Limb (tissue), 2 donors: ENCODE results near the gene KLHL8.
"Not testable (repeated sequence)": the region's sequence is repeated elsewhere in the genome, so short reads cannot be mapped to it uniquely, and the experiment has no call there.

Experiments
- DNase-seq, 2 donors: peaks; one replicate each; pipeline ENCODE4 v3.0.0-alpha.2; 2016; ENCODE audit errors: extremely low spot score in 2 of 2

KLHL8 gene

DNA sequence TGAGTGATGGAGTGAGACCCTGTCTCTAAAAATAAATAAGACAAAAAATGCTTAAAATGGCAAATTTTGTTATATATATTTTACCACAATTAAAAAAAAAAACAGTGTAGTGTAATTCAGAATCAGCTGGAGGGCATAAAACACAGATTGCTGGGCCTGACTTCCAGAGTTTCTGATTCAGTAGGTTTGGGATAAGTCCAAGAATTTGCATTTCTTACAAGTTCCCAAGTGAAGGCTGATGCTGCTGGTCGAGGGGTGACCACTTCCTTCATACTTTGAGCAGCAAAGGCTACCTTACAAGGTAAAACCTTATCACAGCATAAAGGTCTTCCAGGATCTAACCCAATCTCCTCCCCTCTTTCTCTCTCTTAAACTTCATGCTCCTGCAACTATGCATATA, 40.7 kb downstream of the KLHL8 start:
- DNase-seq = no peak

DNA sequence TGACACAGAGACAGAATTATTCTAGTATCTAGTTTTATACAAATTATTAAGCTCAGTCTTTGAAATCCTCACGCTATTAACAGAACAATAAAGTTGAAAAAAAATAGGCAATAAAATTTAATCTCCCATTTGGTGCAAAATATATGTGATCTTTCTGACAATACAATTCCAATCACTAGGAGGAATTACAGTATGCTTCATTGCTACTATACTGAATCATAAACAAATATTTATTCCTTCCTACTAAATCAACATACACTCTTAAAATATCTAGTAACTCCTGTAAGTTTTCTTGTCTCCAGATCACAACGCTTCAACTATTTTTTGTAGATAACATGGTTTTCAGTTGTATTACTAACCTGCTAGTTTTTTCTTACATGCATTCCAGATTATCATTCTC, 45.7 kb downstream of the KLHL8 start:
- DNase-seq = no peak

DNA sequence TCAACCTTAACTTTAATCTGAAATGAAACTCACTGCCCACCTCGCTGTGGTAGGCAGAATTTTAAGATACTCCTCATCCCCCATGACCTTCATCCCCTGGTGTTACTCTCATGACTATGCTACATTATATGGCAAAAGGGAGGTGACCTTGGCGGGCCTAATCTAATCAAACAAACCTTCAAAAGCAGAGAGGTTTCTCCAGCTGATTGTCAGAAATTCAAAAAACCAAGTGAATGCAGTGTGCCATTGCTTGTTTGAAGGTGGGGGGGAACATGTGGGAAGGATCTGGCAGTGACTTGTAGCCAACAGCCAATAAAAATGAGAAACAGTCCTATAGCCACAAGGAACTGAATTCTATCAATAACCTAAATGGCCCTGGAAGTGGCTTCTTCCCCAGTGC, 48.5 kb downstream of the KLHL8 start:
- DNase-seq = no peak

DNA sequence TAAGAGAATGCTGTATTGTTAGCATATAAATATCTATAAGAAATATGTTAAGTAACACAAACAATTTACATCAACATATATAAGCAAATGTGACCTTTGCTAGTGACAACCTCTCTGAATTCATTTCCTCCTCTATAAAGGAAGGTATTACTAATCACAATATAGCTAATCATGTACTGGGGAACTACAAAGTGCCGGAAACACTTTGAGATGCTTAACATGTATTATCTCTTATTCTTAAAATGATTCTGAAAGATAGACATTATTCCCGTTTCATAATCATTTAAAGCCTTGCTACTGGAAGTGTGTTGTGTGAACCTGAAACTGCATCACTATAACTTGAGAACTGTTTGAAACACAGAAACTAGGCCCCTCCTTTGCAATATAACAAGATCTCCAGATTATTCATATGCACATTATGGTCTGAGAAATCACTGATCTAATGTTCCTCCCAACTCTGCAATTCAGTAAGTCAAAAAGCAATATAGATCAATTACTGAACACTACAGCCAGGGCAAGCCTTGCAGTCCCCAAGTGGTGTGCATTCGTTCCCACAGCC, 54.0 kb downstream of the KLHL8 start:
- DNase-seq = no peak

DNA sequence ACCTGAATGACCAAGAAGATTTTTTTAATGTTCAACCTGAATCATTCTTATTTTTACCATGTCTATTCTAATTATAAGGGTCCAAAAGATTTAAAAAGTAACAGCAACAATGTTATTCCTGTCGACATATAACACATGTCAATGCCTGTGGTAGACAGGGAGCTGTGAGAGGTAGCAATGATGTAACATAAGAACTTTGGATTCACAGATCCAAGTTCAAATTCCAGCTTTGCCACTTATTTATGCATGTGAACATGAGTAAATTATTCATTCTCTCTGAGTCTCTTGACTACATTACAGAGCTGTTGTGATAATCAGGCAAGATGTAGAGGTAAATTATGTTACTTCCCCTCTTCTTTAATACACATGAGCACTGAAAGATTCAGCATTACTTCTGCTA, 54.5 kb downstream of the KLHL8 start:
- DNase-seq = no peak

DNA sequence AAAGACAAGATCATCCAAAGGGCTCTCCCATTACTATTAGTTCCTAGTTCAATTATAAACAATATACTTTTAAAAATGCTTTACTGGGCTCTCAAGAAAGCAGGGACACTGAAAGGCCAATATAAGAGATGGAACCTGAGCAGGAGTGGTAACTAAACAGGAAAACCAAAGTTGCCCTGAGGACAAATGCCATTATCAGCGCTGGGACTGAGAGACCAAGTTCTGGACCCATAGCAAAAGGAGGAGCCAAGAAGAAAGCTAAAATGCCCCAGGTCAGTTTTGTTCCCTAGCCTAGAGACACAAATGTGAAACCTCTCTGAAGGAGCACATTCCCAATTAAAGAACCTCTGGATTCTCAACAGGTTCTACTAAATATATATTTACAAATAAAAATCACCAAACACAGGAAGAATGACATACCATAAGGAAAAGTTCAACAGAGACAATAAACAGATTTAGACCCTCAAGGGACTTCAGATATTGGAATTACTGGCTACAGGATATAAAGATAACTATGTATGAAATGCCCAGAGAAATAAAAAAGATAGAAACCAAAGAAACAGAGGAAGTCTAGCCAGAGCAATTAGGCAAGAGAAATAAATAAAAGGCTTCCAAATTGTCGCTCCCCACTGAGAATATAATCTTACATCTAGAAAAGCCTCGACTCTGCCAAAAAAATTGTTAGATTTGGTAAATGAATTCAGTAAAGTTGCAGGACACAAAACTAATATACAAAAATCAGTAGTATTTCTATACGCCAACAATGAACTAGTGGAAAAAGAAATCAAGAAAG, 67.1 kb downstream of the KLHL8 start:
- no peak for DNase-seq

DNA sequence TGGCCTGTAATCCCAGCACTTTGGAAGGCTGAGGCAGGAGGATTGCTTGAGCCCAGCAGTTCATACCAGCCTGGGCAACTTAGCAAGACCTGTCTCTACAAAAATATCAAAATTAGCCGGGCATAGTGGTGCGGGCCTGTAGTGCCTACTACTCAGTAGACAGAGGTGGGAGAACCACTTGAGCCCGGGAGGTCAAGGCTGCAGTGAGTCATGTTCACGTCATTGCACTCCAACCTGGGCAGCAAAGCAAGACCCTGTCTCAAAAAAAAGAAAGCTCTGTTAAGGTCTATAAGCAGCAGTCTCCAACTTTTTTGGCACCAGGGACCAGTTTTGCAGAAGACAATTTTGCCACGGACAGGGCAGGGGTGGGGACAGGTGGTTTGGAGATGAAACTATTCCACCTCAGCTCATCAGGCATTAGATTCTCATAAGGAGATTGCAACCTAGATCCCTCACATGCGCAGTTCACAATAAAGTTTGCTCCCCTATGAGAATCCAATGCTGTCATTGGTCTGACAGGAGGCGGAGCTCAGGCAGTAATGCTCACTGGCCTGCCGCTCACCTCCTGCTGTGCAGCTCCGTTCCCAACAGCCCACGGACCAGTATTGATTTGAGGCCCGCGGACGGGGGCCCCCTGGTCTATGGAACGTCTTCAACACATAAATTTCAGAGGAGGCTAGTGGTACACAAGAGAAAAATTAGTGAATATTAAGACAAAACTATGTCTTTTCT, 67.9 kb downstream of the KLHL8 start:
- DNase-seq = peak in 1 of 2 donors; percentile 38

DNA sequence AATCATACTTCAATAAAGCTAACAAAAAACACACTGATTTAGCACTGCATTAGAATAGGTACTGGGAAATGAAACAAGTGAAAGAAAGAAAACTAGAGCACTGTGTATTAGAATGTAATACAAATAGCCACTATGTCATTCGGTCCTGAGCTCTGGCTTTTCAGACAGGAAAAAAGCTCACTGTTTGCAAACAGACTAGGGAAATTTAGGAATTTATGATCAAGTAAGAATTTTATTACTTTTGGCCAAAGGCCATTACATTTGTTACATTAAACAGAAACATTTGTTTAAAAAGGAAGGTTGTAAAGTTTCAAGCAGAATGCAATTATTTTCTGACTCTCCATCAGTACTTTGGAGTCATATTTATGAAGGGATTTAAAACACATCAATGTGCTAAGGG, 68.7 kb downstream of the KLHL8 start:
- peak in 1 of 2 donors; percentile 32 for DNase-seq

DNA sequence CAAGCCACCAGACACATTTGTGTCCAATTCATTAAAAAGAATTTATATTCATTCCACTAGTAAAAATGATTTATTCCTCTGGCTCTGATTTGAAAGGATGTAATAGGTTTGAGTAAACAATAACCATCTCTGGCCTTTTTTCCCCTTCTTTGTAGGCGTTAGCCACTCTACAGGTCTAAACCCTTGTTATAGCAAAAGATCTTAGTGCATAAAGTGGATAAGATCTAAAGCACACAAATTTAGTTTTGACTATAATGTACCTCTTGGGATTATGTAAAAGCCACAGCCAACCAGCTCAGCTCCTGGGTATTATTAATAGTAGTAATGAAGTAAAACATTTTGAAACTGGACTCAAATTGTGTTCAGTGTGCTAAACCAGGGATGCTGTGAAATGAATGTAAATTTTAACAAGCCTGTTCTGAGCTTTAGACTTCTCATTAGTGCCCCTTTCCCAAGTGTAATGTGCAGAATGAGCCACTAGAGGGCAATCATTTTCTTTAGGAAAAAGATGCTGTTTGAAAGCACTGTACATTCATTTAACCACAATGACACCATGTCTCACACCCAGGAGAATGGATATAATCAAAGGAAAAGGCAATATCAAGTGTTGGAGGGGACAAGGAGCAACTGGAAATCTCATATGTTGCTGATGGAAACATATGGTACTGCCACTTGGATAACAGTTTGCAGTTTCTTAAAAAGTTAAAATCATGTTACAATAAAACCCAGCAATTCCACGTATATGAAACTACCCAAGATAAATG, 69.7 kb downstream of the KLHL8 start:
- DNase-seq = peak; percentile 45 to 77

DNA sequence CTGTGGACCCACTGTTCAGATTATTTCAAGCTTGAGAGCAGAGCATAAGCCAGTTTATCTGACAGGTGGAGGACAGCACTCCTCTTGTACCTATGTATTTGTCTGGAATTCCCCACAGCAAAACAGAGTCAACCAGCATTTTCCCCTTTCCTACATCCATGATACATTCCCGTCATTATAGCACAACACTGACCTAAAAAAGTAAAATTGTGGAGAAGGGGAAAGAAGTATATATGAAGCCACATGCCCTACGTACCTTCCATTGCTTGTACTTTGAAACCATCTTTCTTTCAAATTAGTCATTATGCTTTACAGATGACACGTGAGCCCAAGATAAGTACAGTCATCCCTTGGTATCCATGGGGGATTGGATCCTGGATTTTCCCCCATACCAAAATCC, 73.3 kb downstream of the KLHL8 start:
- no peak for DNase-seq

DNA sequence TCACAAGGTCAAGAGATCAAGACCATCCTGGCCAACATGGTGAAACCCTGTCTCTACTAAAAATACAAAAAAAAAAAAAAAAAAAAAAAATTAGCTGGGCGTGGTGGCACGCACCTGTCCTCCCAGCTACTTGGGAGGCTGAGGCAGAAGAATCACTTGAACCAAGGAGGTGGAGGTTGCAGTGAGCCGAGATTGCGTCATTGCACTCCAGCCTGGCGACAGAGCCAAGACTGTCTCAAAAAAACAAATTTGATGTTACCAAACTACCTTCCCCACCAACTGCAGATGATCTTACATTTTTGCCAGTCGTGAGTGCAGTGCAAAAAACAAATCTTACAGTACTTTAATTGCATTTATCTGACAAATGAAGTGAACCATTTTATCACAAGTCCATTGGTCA, 74.5 kb downstream of the KLHL8 start:
- not testable (repeated sequence) for DNase-seq

DNA sequence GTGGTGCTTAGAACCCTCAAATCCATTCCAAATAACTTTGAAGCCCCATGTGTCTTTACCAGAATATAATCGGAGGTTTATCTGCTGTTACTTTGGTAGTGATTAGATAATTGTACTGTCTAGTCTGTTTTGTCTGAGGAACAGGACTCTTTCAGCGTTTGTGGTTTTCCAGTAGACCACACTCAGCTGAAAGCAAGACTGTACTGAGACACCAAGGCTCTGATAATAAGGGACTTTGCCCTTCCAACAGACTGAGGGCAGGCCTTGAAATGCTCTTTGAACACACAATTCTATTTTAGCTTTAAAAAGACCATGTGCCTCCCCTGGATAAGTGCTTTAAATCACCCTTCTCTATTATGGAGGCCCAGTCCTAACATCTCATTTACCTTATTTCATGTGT, 76.1 kb downstream of the KLHL8 start:
- DNase-seq = no peak

DNA sequence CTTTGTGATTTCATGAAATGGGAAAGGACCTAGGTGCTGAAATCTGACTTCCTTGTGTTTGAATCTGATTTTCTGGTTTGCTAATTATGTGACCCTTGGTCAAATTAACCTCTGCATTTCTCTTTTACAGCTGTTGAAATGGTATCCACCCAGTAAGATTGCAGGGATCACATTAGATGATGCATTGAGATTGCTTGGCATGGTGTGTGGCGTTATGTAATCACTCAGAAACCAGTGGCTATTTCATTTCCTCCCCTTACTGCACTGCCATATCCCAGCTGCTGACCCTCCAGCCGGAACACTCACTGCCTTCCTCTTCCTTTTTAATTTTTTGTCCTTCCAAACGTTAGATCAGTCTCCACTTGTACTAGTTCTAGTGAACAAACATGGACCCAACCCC, 79.0 kb downstream of the KLHL8 start:
- no peak for DNase-seq

DNA sequence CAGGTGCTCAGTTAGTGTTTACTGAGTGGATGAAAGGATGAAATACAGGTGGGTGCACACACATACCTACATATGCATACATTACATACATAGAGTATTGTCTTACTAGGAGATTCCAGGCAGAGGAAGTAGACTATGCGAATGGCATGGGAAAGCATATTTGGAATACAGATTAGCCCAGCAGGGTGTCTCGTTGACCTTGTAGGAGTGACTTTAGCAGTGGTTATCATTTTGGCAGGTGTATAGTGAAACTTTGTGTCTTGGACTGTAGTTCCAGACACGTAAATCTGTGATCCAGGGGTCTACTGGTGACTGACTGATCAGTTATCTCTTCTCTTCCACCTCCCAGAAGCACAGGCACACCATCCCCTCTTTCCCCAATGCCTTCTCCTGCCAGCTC, 86.3 kb downstream of the KLHL8 start:
- no peak for DNase-seq

DNA sequence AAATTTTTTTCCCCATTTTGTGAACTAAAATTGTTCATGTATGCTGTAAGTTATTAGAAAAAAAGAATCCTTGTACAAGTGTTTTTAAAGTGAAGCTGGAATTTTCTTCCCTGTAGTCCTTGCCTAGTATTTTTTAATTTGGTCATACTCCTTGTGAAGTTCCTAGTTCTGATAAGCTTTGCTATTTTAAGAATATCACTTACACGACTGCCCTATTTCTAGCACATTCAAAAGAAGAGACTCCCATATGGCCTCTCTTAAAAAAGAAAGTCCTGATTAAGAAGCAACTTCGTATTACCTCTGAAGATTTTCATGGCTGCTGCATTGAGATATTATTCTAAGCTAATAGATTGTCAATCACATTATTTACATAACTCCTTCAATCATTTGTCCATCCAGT, 87.2 kb downstream of the KLHL8 start:
- no peak for DNase-seq

DNA sequence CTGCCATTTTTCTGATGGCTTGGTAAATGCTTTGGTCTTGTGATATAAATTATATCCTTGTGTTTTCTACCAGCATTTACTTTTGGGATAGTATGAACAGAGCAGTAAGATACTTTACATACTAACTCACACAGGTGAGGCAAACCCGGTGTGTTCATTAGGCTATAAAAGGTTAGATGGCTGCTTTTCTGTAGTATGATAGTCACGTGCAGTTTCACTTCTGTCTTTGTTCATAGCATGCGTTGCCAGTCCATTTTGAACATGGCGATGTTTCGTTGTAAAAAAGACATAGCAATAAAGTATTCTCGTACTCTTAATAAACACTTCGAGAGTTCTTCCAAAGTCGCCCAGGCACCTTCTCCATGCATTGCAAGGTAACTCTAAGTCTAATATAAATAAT, 88.4 kb downstream of the KLHL8 start:
- no peak for DNase-seq

DNA sequence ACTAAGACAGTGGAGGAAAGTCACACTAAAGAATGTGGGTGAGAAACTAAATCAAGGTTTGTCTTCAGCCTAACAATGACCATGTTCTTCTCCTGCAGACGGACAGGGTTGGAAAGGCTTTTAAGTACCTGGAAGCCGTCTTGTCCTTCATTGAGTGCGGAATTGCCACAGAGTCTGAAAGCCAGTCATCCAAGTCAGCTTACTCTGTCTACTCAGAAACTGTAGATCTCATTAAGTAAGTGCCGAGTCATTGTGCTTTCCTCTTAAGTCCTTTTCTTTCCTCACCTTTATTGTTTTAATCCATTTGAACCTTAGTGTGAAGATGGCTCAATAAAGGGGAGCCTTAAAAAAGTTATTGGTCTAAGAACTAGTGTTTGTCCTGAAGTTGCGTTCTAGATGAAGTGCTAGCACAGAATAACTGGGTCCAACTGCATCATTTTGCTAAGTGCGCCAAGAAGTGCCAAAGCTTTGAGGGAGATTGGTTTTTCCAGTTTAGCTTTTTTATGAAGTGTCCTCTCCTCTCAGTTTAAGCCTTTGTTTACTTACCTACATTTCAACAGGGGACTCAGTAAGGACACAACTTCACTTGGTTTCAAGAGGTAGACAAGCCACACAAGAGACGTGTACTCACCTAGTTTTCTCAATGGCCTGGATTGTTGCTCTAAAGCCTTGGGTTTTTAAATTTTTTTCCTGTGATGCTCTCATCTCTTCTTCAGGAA, 89.3 kb downstream of the KLHL8 start:
- no peak for DNase-seq

DNA sequence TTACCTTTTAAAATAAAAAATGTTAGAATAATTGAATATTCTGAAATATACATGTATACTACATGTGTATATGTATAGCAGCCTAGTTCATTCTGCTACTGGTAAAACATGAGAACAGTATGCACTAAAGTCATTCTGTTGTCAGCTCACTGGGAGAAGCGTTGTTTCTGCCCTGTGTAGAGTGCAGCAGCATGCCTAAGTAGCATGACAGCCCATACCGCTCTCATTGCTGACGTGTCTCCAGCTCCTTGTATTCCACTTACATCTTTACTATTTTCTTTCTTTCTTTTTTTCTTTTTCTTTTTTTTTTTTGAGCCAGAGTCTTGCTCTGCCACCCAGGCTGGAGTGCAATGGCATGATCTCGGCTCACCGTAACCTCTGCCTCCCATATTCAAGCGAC, 90.7 kb downstream of the KLHL8 start:
- DNase-seq = no peak

DNA sequence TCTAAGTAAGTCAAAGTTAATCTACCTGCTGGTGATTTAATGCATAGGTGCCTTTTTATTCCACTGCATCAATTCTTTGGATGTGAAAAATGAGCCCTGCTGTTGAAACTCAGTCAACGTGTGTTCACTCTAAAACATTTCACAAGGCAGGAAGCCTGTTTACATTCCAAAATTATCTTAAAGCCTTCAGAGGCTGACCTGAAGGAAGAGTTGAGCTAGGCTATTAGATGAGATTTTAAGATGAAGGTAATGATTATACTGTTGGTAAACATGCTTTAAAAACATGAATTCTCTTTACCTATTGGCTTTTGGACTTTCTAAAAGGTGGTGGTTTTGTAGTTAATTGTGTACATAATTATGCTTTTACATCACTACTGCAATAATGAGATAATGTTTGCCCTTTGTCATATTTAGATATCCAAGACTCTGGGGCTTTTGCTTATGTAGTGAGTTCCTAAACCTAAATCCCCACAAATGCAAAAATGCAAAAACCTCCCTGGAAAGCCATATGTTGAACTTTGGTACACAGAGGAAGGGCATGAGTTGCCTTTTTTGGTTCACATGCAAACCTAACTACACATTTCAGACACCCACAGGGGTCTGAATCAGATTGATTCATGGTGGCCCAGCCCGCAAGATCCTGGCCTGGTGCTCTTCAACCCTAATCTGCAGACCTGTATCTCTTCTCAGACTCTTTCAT, 92.3 kb downstream of the KLHL8 start:
- DNase-seq = no peak

DNA sequence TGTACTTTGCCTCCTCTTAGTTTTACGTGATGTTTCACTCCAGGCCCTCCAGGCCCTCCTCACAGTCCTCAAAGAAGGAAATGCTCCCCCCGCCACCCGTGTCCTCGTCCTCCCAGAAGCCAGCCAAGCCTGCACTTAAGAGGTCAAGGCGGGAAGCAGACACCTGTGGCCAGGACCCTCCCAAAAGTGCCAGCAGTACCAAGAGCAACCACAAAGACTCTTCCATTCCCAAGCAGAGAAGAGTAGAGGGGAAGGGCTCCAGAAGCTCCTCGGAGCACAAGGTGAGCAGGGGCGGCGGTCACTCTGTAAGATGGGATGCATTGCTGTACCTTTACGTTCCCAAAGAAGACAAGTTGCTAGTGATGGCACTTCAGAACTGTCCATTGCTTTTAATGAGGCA, 94.4 kb downstream of the KLHL8 start:
- DNase-seq = no peak

DNA sequence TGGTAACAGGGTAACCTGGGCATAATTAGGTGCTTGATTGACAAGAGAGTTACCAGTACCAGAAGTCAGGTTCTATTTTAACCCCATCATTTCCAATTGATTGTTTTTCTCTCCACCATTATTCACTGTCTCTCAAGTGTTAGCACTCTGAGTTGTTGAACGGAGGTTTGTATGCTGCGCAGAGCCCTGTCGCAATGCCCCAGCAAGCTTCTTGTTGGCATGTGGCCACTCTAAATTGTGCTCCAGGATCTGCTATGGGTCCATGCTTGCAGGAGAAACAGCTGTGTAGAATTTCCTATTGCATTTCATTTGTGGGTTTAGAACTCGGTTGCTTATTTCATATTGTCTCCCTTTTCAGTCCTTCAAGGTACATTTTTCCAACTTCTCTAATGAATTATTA, 98.2 kb downstream of the KLHL8 start:
- DNase-seq = no peak
